Measurements from ENCODE around the gene TENM3.

Gene TENM3

GRCh38 chr4:182494103-182494502, 250.9 kb downstream of the TENM3 start:
- no peak for TF ChIP-seq ZNF274 (IDR thresholded peaks at IDR 0.05; ENCODE audit: low read depth, low read length)
- no peak overlapping the region for H3K4me3 ChIP-seq (ENCODE audit: low read length)

GRCh38 chr4:182495031-182495430, 251.8 kb downstream of the TENM3 start:
- no peak for TF ChIP-seq ZNF274 (IDR thresholded peaks at IDR 0.05; ENCODE audit: low read depth, low read length)
- no peak overlapping the region for H3K4me3 ChIP-seq (ENCODE audit: low read length)

- TF ChIP-seq ZNF274 (IDR thresholded peaks at IDR 0.05; ENCODE audit: low read depth, low read length) = no peak
- H3K4me3 ChIP-seq (ENCODE audit: low read length) = no peak overlapping the region
Measured at GRCh38 chr4:182495645-182496385, 252.6 kb downstream of the TENM3 start.

- TF ChIP-seq ZNF274 (IDR thresholded peaks at IDR 0.05; ENCODE audit: low read depth, low read length) = no peak
- no peak overlapping the region for H3K4me3 ChIP-seq (ENCODE audit: low read length)
Measured at GRCh38 chr4:182496408-182496807, 253.2 kb downstream of the TENM3 start.

- no peak overlapping the region for H3K4me3 ChIP-seq (ENCODE audit: low read length)
- no peak for TF ChIP-seq ZNF274 (IDR thresholded peaks at IDR 0.05; ENCODE audit: low read depth, low read length)
Measured at GRCh38 chr4:182502064-182502463, 258.9 kb downstream of the TENM3 start.

- no peak overlapping the region for H3K4me3 ChIP-seq (ENCODE audit: low read length)
- TF ChIP-seq ZNF274 (IDR thresholded peaks at IDR 0.05; ENCODE audit: low read depth, low read length) = no peak
Measured at GRCh38 chr4:182504463-182504862, 261.3 kb downstream of the TENM3 start.

GRCh38 chr4:182507805-182508204, 264.6 kb downstream of the TENM3 start:
- H3K4me3 ChIP-seq (ENCODE audit: low read length) = no peak overlapping the region
- no peak for TF ChIP-seq ZNF274 (IDR thresholded peaks at IDR 0.05; ENCODE audit: low read depth, low read length)

- TF ChIP-seq ZNF274 (IDR thresholded peaks at IDR 0.05; ENCODE audit: low read depth, low read length) = no peak
- H3K4me3 ChIP-seq (ENCODE audit: low read length) = no peak overlapping the region
Measured at GRCh38 chr4:182510836-182511235, 267.6 kb downstream of the TENM3 start.

GRCh38 chr4:182513587-182514291, 270.5 kb downstream of the TENM3 start:
- no peak overlapping the region for H3K4me3 ChIP-seq (ENCODE audit: low read length)

GRCh38 chr4:182518421-182518820, 275.2 kb downstream of the TENM3 start:
- TF ChIP-seq ZNF274 (IDR thresholded peaks at IDR 0.05; ENCODE audit: low read depth, low read length) = no peak
- no peak overlapping the region for H3K4me3 ChIP-seq (ENCODE audit: low read length)

More at GRCh38 chr4:182513587-182514291, 270.5 kb downstream of the TENM3 start:
- no peak for TF ChIP-seq ZNF274 (IDR thresholded peaks at IDR 0.05; ENCODE audit: low read depth, low read length)

GRCh38 chr4:182519528-182519927, 276.3 kb downstream of the TENM3 start:
- H3K4me3 ChIP-seq (ENCODE audit: low read length) = no peak overlapping the region
- no peak for TF ChIP-seq ZNF274 (IDR thresholded peaks at IDR 0.05; ENCODE audit: low read depth, low read length)

GRCh38 chr4:182521011-182521410, 277.8 kb downstream of the TENM3 start:
- no peak overlapping the region for H3K4me3 ChIP-seq (ENCODE audit: low read length)
- TF ChIP-seq ZNF274 (IDR thresholded peaks at IDR 0.05; ENCODE audit: low read depth, low read length) = no peak

GRCh38 chr4:182528819-182529218, 285.6 kb downstream of the TENM3 start:
- no peak overlapping the region for H3K4me3 ChIP-seq (ENCODE audit: low read length)
- TF ChIP-seq ZNF274 (IDR thresholded peaks at IDR 0.05; ENCODE audit: low read depth, low read length) = no peak

GRCh38 chr4:182530451-182530850, 287.2 kb downstream of the TENM3 start:
- TF ChIP-seq ZNF274 (IDR thresholded peaks at IDR 0.05; ENCODE audit: low read depth, low read length) = no peak
- H3K4me3 ChIP-seq (ENCODE audit: low read length) = no peak overlapping the region

GRCh38 chr4:182531555-182532162, 288.5 kb downstream of the TENM3 start:
- no peak overlapping the region for H3K4me3 ChIP-seq (ENCODE audit: low read length)
- no peak for TF ChIP-seq ZNF274 (IDR thresholded peaks at IDR 0.05; ENCODE audit: low read depth, low read length)
